GM19351 (cell line): ENCODE results near the gene POU4F3.

ENCODE experiments used
- ATAC-seq: cut with Tn5 transposase; IDR thresholded peaks from one replicate; pipeline ENCODE4 v1.9.1; 2021; ENCODE audit warnings: mild to moderate bottlenecking, moderate library complexity; ENCODE audit not compliant: unreplicated experiment

Gene POU4F3

GRCh38 chr5:146339715-146340259 lies 1.1 kb downstream of the POU4F3 start:
- no peak for ATAC-seq

- ATAC-seq = no peak
These were observed 1.8 kb downstream of the POU4F3 start for GRCh38 chr5:146340260-146341081.

- ATAC-seq = no peak
These were observed 3.2 kb downstream of the POU4F3 start for GRCh38 chr5:146341854-146342253.

- ATAC-seq = no peak
These were observed 3.9 kb downstream of the POU4F3 start for GRCh38 chr5:146342519-146342881.

GRCh38 chr5:146342882-146343865 lies 4.5 kb downstream of the POU4F3 start:
- ATAC-seq = no peak

GRCh38 chr5:146344155-146345118 lies 5.8 kb downstream of the POU4F3 start:
- no peak for ATAC-seq

GRCh38 chr5:146345240-146345577 lies 6.6 kb downstream of the POU4F3 start:
- ATAC-seq = no peak

GRCh38 chr5:146345578-146346366 lies 7.1 kb downstream of the POU4F3 start:
- no peak for ATAC-seq

GRCh38 chr5:146357126-146357525 lies 18.5 kb downstream of the POU4F3 start:
- no peak for ATAC-seq

- no peak for ATAC-seq
These were observed 21.2 kb downstream of the POU4F3 start for GRCh38 chr5:146359836-146360235.

- ATAC-seq = no peak
These were observed 24.7 kb downstream of the POU4F3 start for GRCh38 chr5:146363161-146363874.

- no peak for ATAC-seq
These were observed 27.0 kb downstream of the POU4F3 start for GRCh38 chr5:146365618-146366017.

GRCh38 chr5:146366904-146367303 lies 28.3 kb downstream of the POU4F3 start:
- ATAC-seq = no peak

- ATAC-seq = no peak
These were observed 29.5 kb downstream of the POU4F3 start for GRCh38 chr5:146368137-146368536.

- no peak for ATAC-seq
These were observed 31.1 kb downstream of the POU4F3 start for GRCh38 chr5:146369691-146370090.

GRCh38 chr5:146376821-146377220 lies 38.2 kb downstream of the POU4F3 start:
- ATAC-seq = no peak

- no peak for ATAC-seq
These were observed 40.3 kb downstream of the POU4F3 start for GRCh38 chr5:146378986-146379385.

- ATAC-seq = no peak
These were observed 42.1 kb downstream of the POU4F3 start for GRCh38 chr5:146380714-146381113.

GRCh38 chr5:146388386-146388785 lies 49.7 kb downstream of the POU4F3 start:
- no peak for ATAC-seq
